SU-DHL-6 (cell line): ENCODE results near the gene PRPF6.

Experiments
- H2AFZ ChIP-seq: fragments of 200-600 bp; sonication (generic); 2 replicates; pipeline ENCODE4 v1.6.1; 2014; ENCODE audit warnings: low read depth, mild to moderate bottlenecking, moderate library complexity, mixed read lengths, antibody characterized with exemption, low read length; ENCODE audit not compliant: severe bottlenecking
- H3F3A ChIP-seq: fragments of 200-600 bp; shearing (Covaris generic); 2 replicates; pipeline ENCODE4 v1.6.0; 2016; ENCODE audit warnings: antibody characterized with exemption, mild to moderate bottlenecking; ENCODE audit not compliant: insufficient read depth
- H3K27ac ChIP-seq: fragments of 200-600 bp; sonication (generic); 2 replicates; pipeline ENCODE4 v1.5.1; 2016; ENCODE audit warnings: low read depth, mild to moderate bottlenecking, low read length, moderate library complexity, mixed read lengths
- H3K27me3 ChIP-seq: fragments of 200-600 bp; sonication (generic), shearing (Covaris generic); 2 replicates; pipeline ENCODE4 v1.6.0; 2014; ENCODE audit warnings: mild to moderate bottlenecking, low read length
- H3K36me3 ChIP-seq: fragments of 200-600 bp; sonication (generic); 2 replicates; pipeline ENCODE4 v1.6.1; 2014; ENCODE audit warnings: mild to moderate bottlenecking, low read length, mixed read lengths
- H3K4me2 ChIP-seq: fragments of 300-600, 200-600 bp; shearing (Covaris generic), sonication (generic); 2 replicates; pipeline ENCODE4 v1.6.0; 2014; ENCODE audit warnings: low read length, low read depth, mild to moderate bottlenecking; ENCODE audit not compliant: poor library complexity, severe bottlenecking
- H3K4me3 ChIP-seq: fragments of 200-600 bp; sonication (generic); 2 replicates; pipeline ENCODE4 v1.5.1; 2014; ENCODE audit warnings: antibody characterized with exemption, low read length, mild to moderate bottlenecking, mixed read lengths; ENCODE audit not compliant: insufficient read depth, poor library complexity, severe bottlenecking
- H3K79me2 ChIP-seq: fragments of 200-600 bp; sonication (generic); 2 replicates; pipeline ENCODE4 v1.6.1; 2014; ENCODE audit warnings: mild to moderate bottlenecking, low read length, moderate library complexity; ENCODE audit not compliant: insufficient read depth
- H3K9ac ChIP-seq: fragments of 200-600 bp; sonication (generic); 2 replicates; pipeline ENCODE4 v1.7.0; 2014; ENCODE audit warnings: mild to moderate bottlenecking, low read length
- H3K9me2 ChIP-seq: fragments of 200-600 bp; sonication (generic); replicated peaks from 2 replicates; pipeline ENCODE4 v1.6.1; 2014; ENCODE audit warnings: low read length; ENCODE audit not compliant: insufficient read depth
- H3K9me3 ChIP-seq: fragments of 200-600 bp; sonication (generic); 2 replicates; pipeline ENCODE4 v1.6.1; 2014; ENCODE audit warnings: low read length, mixed read lengths; ENCODE audit not compliant: insufficient read depth
- H4K20me1 ChIP-seq: fragments of 200-600 bp; sonication (generic); 2 replicates; pipeline ENCODE4 v1.6.1; 2014; ENCODE audit warnings: low read depth, mild to moderate bottlenecking, antibody characterized with exemption, low read length, moderate library complexity, mixed read lengths
- EZH2phosphoT487 ChIP-seq: fragments of 200-600 bp; sonication (generic), shearing (Covaris generic); conservative IDR thresholded peaks from 2 replicates; pipeline ENCODE4 v1.6.1; 2018; ENCODE audit warnings: mild to moderate bottlenecking, antibody characterized with exemption, low read length, moderate library complexity, mixed read lengths
- TF ChIP-seq, protein P1 (sequence below): fragments of 200-600 bp; sonication (generic); IDR thresholded peaks from one replicate; pipeline ENCODE4 v1.5.1; 2017; ENCODE audit warnings: antibody characterized with exemption, mild to moderate bottlenecking, low read length, moderate library complexity; ENCODE audit not compliant: insufficient read depth, poor library complexity, severe bottlenecking

Gene PRPF6

DNA sequence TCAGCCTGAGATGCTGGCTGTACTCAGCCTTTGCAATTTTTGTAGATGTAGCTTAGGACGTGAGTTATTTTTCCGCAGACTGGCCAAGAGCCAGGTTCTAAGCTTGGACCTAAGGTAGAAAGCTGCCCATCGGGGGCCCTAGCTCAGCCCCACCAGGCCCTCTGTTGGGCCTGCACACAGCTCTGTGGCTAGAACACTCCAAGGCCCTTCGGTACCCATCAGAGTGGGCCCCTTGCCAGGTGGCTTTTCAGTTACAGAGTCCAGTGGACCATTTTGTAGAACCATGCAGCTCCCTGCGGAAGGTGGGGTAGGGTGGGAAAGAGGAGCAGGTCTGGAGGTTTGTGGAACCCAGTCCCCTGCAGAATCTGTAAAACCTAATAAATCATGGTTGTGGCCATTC, 47.3 kb upstream of the PRPF6 start:
- H3K4me3 ChIP-seq = no peak overlapping the region
- no peaks in the 10 kb centered on the region; the same call in 1 of the 2 replicates for H3F3A ChIP-seq
- H3K79me2 ChIP-seq = no peaks in the 10 kb centered on the region
- H3K4me2 ChIP-seq = no peak overlapping the region
- no peak overlapping the region for H2AFZ ChIP-seq
- no peaks in the 10 kb centered on the region for H3K27me3 ChIP-seq
- no peak overlapping the region for H3K9ac ChIP-seq
- H3K36me3 ChIP-seq = no peaks in the 10 kb centered on the region
- H3K27ac ChIP-seq = no peak overlapping the region
- H3K9me2 ChIP-seq = no peaks in the 10 kb centered on the region
- H4K20me1 ChIP-seq = no peaks in the 10 kb centered on the region
- H3K9me3 ChIP-seq = no peaks in the 10 kb centered on the region
- TF ChIP-seq, protein P1, sequence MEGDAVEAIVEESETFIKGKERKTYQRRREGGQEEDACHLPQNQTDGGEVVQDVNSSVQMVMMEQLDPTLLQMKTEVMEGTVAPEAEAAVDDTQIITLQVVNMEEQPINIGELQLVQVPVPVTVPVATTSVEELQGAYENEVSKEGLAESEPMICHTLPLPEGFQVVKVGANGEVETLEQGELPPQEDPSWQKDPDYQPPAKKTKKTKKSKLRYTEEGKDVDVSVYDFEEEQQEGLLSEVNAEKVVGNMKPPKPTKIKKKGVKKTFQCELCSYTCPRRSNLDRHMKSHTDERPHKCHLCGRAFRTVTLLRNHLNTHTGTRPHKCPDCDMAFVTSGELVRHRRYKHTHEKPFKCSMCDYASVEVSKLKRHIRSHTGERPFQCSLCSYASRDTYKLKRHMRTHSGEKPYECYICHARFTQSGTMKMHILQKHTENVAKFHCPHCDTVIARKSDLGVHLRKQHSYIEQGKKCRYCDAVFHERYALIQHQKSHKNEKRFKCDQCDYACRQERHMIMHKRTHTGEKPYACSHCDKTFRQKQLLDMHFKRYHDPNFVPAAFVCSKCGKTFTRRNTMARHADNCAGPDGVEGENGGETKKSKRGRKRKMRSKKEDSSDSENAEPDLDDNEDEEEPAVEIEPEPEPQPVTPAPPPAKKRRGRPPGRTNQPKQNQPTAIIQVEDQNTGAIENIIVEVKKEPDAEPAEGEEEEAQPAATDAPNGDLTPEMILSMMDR = no peak
- no peak for TF ChIP-seq EZH2phosphoT487

DNA sequence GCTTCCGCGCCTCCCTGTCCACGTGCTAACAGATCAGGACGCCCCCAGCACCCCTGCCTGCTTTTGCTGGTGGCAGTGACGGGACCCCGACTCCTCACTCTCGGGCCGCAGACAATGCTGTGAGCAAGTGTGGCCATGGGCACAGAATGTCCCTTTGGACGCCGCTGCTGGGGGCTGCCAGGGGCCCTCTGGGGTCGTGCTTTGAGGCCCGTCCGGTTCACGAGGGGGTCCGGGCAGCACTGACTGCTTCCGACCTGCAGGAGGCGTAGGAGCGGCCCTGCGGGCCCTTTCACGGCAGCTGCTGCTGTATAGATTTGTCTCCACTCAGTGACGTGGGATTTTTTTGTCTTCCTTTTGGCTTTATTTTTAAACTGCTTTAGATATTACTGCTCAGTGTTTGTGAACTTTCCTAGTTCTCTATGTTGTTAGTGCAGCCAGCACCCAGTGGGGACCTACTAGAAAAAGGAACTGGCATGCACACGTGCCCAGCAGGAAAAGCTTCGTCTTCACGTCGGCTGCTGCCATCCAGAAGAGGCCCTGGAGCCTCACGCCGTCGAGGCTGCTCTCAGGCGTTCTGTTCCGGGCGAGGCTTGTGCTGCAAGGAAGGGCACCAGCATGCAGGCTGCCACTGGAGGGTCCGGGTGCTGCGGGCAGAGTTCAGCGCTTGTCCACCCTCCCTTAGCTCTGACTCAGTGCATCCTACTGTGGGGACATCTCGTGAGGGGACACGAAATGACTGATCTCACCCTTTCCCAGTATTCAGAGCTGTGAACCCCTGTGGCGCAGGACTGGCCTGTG, 46.5 kb upstream of the PRPF6 start:
- H3K9me3 ChIP-seq = no peaks in the 10 kb centered on the region
- no peaks in the 10 kb centered on the region for H3K36me3 ChIP-seq
- H3K4me2 ChIP-seq = no peak overlapping the region
- H2AFZ ChIP-seq = no peak overlapping the region
- H3K27me3 ChIP-seq = no peaks in the 10 kb centered on the region
- H3K79me2 ChIP-seq = no peaks in the 10 kb centered on the region
- TF ChIP-seq, protein P1 = no peak
- TF ChIP-seq EZH2phosphoT487 = no peak
- H3K9me2 ChIP-seq = no peaks in the 10 kb centered on the region
- H3K4me3 ChIP-seq = no peak overlapping the region
- no peak overlapping the region for H3K27ac ChIP-seq
- H4K20me1 ChIP-seq = no peaks in the 10 kb centered on the region
- H3F3A ChIP-seq = no peaks in the 10 kb centered on the region; the same call in 1 of the 2 replicates
- no peak overlapping the region for H3K9ac ChIP-seq

GRCh38 chr20:63935447-63935846, 45.5 kb upstream of the PRPF6 start:
- Histone ChIP-seq H3K79me2 (no peaks in the 10 kb centered on the region), H2AFZ (no peak overlapping the region), H3K9me2 (no peaks in the 10 kb centered on the region), H3F3A (no peaks in the 10 kb centered on the region; the same call in 1 of the 2 replicates), H3K9ac (no peak overlapping the region), H4K20me1 (no peaks in the 10 kb centered on the region), H3K27ac (no peak overlapping the region), H3K27me3 (no peaks in the 10 kb centered on the region), H3K4me2 (no peak overlapping the region), H3K36me3 (no peaks in the 10 kb centered on the region), H3K9me3 (no peaks in the 10 kb centered on the region), H3K4me3 (no peak overlapping the region)
- TF ChIP-seq EZH2phosphoT487 = no peak
- TF ChIP-seq, protein P1 = no peak
